DOHH2 (cell line): Measurements from ENCODE around the gene PLSCR2.

ENCODE experiments used
- H3F3A ChIP-seq: fragments of 200-600 bp; sonication (generic), shearing (Covaris generic); 2 replicates; pipeline ENCODE4 v1.6.0; 2016; ENCODE audit warnings: antibody characterized with exemption, mild to moderate bottlenecking; ENCODE audit not compliant: control insufficient read depth, insufficient read depth
- H3K27ac ChIP-seq: fragments of 200-600 bp; sonication (generic); 2 replicates; pipeline ENCODE4 v1.5.1; 2014; ENCODE audit warnings: low read depth, mild to moderate bottlenecking, low read length, moderate library complexity
- H3K27me3 ChIP-seq: fragments of 200-600 bp; sonication (generic); 2 replicates; pipeline ENCODE4 v1.6.1; 2014; ENCODE audit warnings: mild to moderate bottlenecking, low read length, mixed read lengths; ENCODE audit not compliant: control insufficient read depth
- H3K36me3 ChIP-seq: fragments of 200-600 bp; sonication (generic); 2 replicates; pipeline ENCODE4 v1.6.1; 2014; ENCODE audit warnings: mild to moderate bottlenecking, low read length, moderate library complexity, mixed read lengths; ENCODE audit not compliant: control insufficient read depth
- H3K4me1 ChIP-seq: fragments of 200-600 bp; sonication (generic); 2 replicates; pipeline ENCODE4 v1.6.1; 2014; ENCODE audit warnings: mild to moderate bottlenecking, low read length, mixed read lengths; ENCODE audit not compliant: control insufficient read depth
- H3K4me2 ChIP-seq: fragments of 200-600 bp; sonication (generic); 2 replicates; pipeline ENCODE4 v1.6.0; 2014; ENCODE audit warnings: mild to moderate bottlenecking, low read length, moderate library complexity
- H3K4me3 ChIP-seq: fragments of 200-600 bp; sonication (generic); 2 replicates; pipeline ENCODE4 v1.5.1; 2014; ENCODE audit warnings: mild to moderate bottlenecking, low read length, mixed read lengths
- H3K79me2 ChIP-seq: fragments of 200-600 bp; sonication (generic); 2 replicates; pipeline ENCODE4 v1.6.1; 2014; ENCODE audit warnings: mild to moderate bottlenecking, low read length, mixed read lengths; ENCODE audit not compliant: control insufficient read depth
- H3K9me2 ChIP-seq: fragments of 200-600 bp; sonication (generic); replicated peaks from 2 replicates; pipeline ENCODE4 v1.6.1; 2014; ENCODE audit warnings: mild to moderate bottlenecking, low read length, mixed read lengths; ENCODE audit not compliant: control insufficient read depth
- H3K9me3 ChIP-seq: fragments of 200-600 bp; sonication (generic); 2 replicates; pipeline ENCODE4 v1.6.1; 2014; ENCODE audit warnings: antibody characterized with exemption, low read length, mixed read lengths; ENCODE audit not compliant: control insufficient read depth, insufficient read depth
- H4K20me1 ChIP-seq: fragments of 200-600 bp; sonication (generic); 2 replicates; pipeline ENCODE4 v1.6.0; 2014; ENCODE audit warnings: low read depth, mild to moderate bottlenecking, antibody characterized with exemption, low read length, moderate library complexity; ENCODE audit not compliant: control insufficient read depth, insufficient read depth
- EZH2phosphoT487 ChIP-seq: fragments of 200-600 bp; sonication (generic); IDR thresholded peaks from 2 replicates; pipeline ENCODE4 v1.6.1; 2017; ENCODE audit warnings: borderline replicate concordance, mild to moderate bottlenecking, antibody characterized with exemption, low read length, moderate library complexity, mixed read lengths
- TF ChIP-seq, protein P1 (sequence below): fragments of 200-600 bp; sonication (generic); IDR thresholded peaks from one replicate; pipeline ENCODE4 v1.5.1; 2014; ENCODE audit warnings: antibody characterized with exemption, mild to moderate bottlenecking, low read depth, low read length; ENCODE audit not compliant: poor library complexity, severe bottlenecking

PLSCR2 gene

DNA sequence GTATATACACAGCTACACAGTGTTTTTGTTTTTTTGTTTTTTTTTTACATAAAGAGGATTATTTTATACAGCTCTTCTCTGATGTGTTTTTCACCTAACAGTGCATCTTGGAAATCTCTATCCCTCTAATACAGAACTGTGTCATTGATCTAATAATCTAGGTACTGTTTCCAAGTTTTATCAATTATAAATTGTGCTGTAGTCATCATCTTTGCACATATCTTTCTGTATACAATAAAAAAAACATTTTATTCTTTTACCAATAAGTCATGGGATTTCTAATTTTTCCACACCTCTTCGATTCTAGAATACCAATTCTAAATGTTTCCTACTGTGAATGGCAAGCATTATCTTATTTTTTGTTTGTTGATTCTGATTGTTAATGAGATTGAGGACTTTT, 1.7 kb upstream of the PLSCR2 start:
- no peaks in the 10 kb centered on the region for H3K79me2 ChIP-seq
- H3K9me3 ChIP-seq, result no peaks in the 10 kb centered on the region
- TF ChIP-seq EZH2phosphoT487, result no peak
- TF ChIP-seq, protein P1, sequence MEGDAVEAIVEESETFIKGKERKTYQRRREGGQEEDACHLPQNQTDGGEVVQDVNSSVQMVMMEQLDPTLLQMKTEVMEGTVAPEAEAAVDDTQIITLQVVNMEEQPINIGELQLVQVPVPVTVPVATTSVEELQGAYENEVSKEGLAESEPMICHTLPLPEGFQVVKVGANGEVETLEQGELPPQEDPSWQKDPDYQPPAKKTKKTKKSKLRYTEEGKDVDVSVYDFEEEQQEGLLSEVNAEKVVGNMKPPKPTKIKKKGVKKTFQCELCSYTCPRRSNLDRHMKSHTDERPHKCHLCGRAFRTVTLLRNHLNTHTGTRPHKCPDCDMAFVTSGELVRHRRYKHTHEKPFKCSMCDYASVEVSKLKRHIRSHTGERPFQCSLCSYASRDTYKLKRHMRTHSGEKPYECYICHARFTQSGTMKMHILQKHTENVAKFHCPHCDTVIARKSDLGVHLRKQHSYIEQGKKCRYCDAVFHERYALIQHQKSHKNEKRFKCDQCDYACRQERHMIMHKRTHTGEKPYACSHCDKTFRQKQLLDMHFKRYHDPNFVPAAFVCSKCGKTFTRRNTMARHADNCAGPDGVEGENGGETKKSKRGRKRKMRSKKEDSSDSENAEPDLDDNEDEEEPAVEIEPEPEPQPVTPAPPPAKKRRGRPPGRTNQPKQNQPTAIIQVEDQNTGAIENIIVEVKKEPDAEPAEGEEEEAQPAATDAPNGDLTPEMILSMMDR, result no peak
- no peaks in the 10 kb centered on the region for H3K9me2 ChIP-seq
- H3F3A ChIP-seq, result peaks cover 13% of the 10 kb centered on the region
- H3K4me1 ChIP-seq, result peaks cover 20% of the 10 kb centered on the region
- H4K20me1 ChIP-seq, result no peaks in the 10 kb centered on the region
- H3K27ac ChIP-seq, result no peak overlapping the region
- no peaks in the 10 kb centered on the region for H3K27me3 ChIP-seq
- H3K36me3 ChIP-seq, result no peaks in the 10 kb centered on the region
- H3K4me2 ChIP-seq, result no peak overlapping the region
- no peak overlapping the region for H3K4me3 ChIP-seq

DNA sequence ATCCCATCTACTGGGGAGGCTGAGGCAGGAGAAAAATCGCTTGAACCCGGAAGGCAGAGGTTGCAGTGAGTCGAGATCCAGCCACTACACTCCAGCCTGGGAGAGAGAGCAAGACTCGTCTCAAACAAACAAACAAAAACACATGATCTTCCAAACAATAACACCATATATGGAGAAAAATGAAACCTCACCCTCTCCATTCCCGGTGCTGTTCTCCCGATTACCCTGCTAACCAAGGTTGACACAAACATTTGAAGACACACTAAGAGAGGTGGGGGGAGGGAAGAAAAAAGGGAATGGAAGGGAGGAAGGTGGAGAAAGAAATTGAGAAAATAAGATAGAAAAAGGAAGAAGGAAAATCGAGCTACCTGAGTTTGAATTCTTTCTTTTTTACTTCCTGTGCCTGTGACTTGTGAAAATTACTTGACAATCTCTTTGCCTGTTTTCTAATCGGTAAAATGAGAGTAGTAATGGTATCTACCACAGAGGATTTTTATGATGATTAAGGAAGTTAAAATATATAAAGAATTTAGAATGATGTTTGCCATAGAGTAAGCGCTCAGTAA, 1.1 kb upstream of the PLSCR2 start:
- Histone ChIP-seq H3F3A (peaks cover 13% of the 10 kb centered on the region), H4K20me1 (no peaks in the 10 kb centered on the region), H3K4me2 (peak overlapping the region; percentile 90), H3K27me3 (no peaks in the 10 kb centered on the region), H3K27ac (no peak overlapping the region), H3K4me3 (peak overlapping the region; percentile 74), H3K79me2 (no peaks in the 10 kb centered on the region), H3K4me1 (peaks cover 20% of the 10 kb centered on the region), H3K9me2 (no peaks in the 10 kb centered on the region), H3K9me3 (no peaks in the 10 kb centered on the region), H3K36me3 (no peaks in the 10 kb centered on the region)
- TF ChIP-seq, protein P1, result no peak
- TF ChIP-seq EZH2phosphoT487, result no peak

DNA sequence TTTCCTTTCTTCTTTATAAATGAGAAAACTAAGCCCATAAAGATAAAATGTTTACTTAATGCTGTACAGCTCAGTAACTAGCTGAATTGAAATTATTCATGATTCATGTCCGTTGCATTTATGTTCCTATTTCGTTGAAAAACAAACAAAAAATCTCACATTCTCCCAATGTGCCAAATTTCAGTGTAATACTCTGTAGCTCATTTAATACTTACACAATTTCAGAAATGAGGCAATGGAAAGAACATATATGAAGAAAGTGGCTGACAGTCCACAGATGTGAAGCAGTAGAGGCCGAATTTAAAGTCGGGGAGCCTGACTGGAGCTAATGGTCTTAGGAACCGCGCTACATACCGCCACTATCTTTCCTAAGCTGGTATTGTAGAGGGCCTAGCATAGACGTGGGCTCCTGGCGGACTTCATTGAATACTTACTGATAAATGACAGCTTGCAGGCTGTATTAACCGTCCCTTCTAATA, 651 bp downstream of the PLSCR2 start:
- Histone ChIP-seq H3K4me1 (peaks cover 20% of the 10 kb centered on the region), H4K20me1 (no peaks in the 10 kb centered on the region), H3K4me2 (peak overlapping the region; percentile 90), H3F3A (peaks cover 13% of the 10 kb centered on the region), H3K4me3 (peak overlapping the region; percentile 74), H3K27ac (peak overlapping the region; percentile 31), H3K27me3 (no peaks in the 10 kb centered on the region), H3K79me2 (no peaks in the 10 kb centered on the region), H3K9me2 (no peaks in the 10 kb centered on the region), H3K9me3 (no peaks in the 10 kb centered on the region), H3K36me3 (no peaks in the 10 kb centered on the region)
- TF ChIP-seq, protein P1, result no peak
- TF ChIP-seq EZH2phosphoT487, result no peak
